ENCODE measurements around the gene ZBTB49. TPM values are rescaled to one million over a fixed set of nuclear protein-coding genes. Genes with fewer than 3 reads are reported as not detected.

Gene ZBTB49
- total RNA-seq, 3 donors from 2014 or later = 3.5 to 8.9 (median 8.4) TPM

- ATAC-seq = peak; percentile 34
- intact Hi-C loops (cut with DNase I, micrococcal nuclease) = loop anchor here in 1 of 2 donors (10.0 kb wide), 1 partner anchor 75 kb away; no protein-coding TSS in a partner anchor
Observed at GRCh38 chr4:4259484-4260100, 30.5 kb upstream of the ZBTB49 start.

GRCh38 chr4:4260185-4260751 lies 29.8 kb upstream of the ZBTB49 start:
- TF ChIP-seq CTCF (IDR thresholded peaks at IDR 0.05) = no peak
- Histone ChIP-seq H3K36me3 (ENCODE audit: low read depth) (no peaks in the 10 kb centered on the region), H3K4me3 (no peak overlapping the region), H3K4me1 (ENCODE audit: low read depth) (peaks cover 2% of the 10 kb centered on the region), H3K9me3 (no peaks in the 10 kb centered on the region)
- DNase-seq (no peak), ATAC-seq (peak; percentile 71)
- intact Hi-C loops (cut with DNase I, micrococcal nuclease) = no loop called here

More at GRCh38 chr4:4259484-4260100, 30.5 kb upstream of the ZBTB49 start:
- Histone ChIP-seq H3K4me3 (no peak overlapping the region), H3K4me1 (ENCODE audit: low read depth) (peaks cover 2% of the 10 kb centered on the region), H3K9me3 (no peaks in the 10 kb centered on the region), H3K36me3 (ENCODE audit: low read depth) (no peaks in the 10 kb centered on the region)
- DNase-seq = no peak
- TF ChIP-seq CTCF (IDR thresholded peaks at IDR 0.05) = no peak

GRCh38 chr4:4267981-4268380 lies 22.1 kb upstream of the ZBTB49 start:
- no peak for TF ChIP-seq CTCF (IDR thresholded peaks at IDR 0.05)
- intact Hi-C loops (cut with DNase I, micrococcal nuclease) = no loop called here

GRCh38 chr4:4268776-4269175 lies 21.3 kb upstream of the ZBTB49 start:
- TF ChIP-seq CTCF (IDR thresholded peaks at IDR 0.05) = no peak
- peak; percentile 9 for ATAC-seq
- no peaks in the 10 kb centered on the region for H3K4me1 ChIP-seq (ENCODE audit: low read depth)
- H3K4me3 ChIP-seq = no peak overlapping the region
- no peaks in the 10 kb centered on the region for H3K9me3 ChIP-seq
- no peak for DNase-seq
- H3K36me3 ChIP-seq (ENCODE audit: low read depth) = peaks cover 7% of the 10 kb centered on the region
- intact Hi-C loops (cut with DNase I, micrococcal nuclease) = no loop called here

More at GRCh38 chr4:4267981-4268380, 22.1 kb upstream of the ZBTB49 start:
- no peaks in the 10 kb centered on the region for H3K4me1 ChIP-seq (ENCODE audit: low read depth)
- H3K9me3 ChIP-seq = no peaks in the 10 kb centered on the region
- H3K4me3 ChIP-seq = no peak overlapping the region
- DNase-seq (no peak), ATAC-seq (no peak)
- H3K36me3 ChIP-seq (ENCODE audit: low read depth) = peaks cover 3% of the 10 kb centered on the region

- H3K9me3 ChIP-seq = no peaks in the 10 kb centered on the region
- no peak overlapping the region for H3K4me3 ChIP-seq
- peaks cover 7% of the 10 kb centered on the region for H3K36me3 ChIP-seq (ENCODE audit: low read depth)
- TF ChIP-seq CTCF (IDR thresholded peaks at IDR 0.05) = no peak
- intact Hi-C loops (cut with DNase I, micrococcal nuclease) = no loop called here
- H3K4me1 ChIP-seq (ENCODE audit: low read depth) = no peaks in the 10 kb centered on the region
- DNase-seq (peak in 1 of 3 donors; percentile 54), ATAC-seq (peak; percentile 70)
Observed at GRCh38 chr4:4269331-4269731, 20.7 kb upstream of the ZBTB49 start.
